ENCODE results near the gene PIK3C2G. TPM values are rescaled to one million over a fixed set of nuclear protein-coding genes. Genes with fewer than 3 reads are reported as not detected.

The PIK3C2G gene
- total RNA-seq, 1 experiment from 2014 or later: not detected

- H3K27me3 ChIP-seq (ENCODE audit: insufficient read depth, low read length): no peaks in the 10 kb centered on the region
- no peak overlapping the region for H3K9ac ChIP-seq (ENCODE audit: low read length)
- no peak overlapping the region for H3K27ac ChIP-seq (ENCODE audit: low read depth, low read length)
- H3K9me3 ChIP-seq (ENCODE audit: control insufficient read depth in 1 of 2, insufficient read depth in 1 of 2, low read depth in 1 of 2, low read length in 2 of 2): no peaks in the 10 kb centered on the region
- H3K9me2 ChIP-seq (ENCODE audit: insufficient read depth): no peaks in the 10 kb centered on the region
- ATAC-seq (no peak), DNase-seq (ENCODE audit: low read depth, low spot score) (no peak)
- H3K4me1 ChIP-seq (ENCODE audit: control insufficient read depth in 1 of 2, insufficient read depth in 2 of 2, low read length in 2 of 2): no peaks in the 10 kb centered on the region
- no peak overlapping the region for H3K4me3 ChIP-seq (replicated peaks in 1 of 2; ENCODE audit: low read depth in 1 of 2, low read length in 2 of 2)
- no peaks in the 10 kb centered on the region for H3K36me3 ChIP-seq (ENCODE audit: control insufficient read depth in 1 of 2, insufficient read depth in 2 of 2, low read length in 2 of 2)
- H3K79me2 ChIP-seq (ENCODE audit: insufficient read depth, low read length): no peaks in the 10 kb centered on the region
- intact Hi-C loops (cut with micrococcal nuclease): no loop called here
- TF ChIP-seq ZFX (IDR thresholded peaks at IDR 0.05) (no peak), TCF7L2 (IDR thresholded peaks at IDR 0.05; ENCODE audit: borderline replicate concordance, extremely low read depth, insufficient read depth, insufficient read length) (no peak), SRF (IDR thresholded peaks at IDR 0.05; ENCODE audit: low read depth) (no peak)
- no peak overlapping the region for H2AFZ ChIP-seq (ENCODE audit: low read depth, low read length, poor library complexity, severe bottlenecking)
- no peak overlapping the region for H3K4me2 ChIP-seq (ENCODE audit: low read length)
- ChIA-PET CTCF (no interaction called here), POLR2A (no interaction called here), RAD21 (ENCODE audit: low non-redundant PET in 1 of 2, low total read pairs in 2 of 2, uncharacterized antibody in 2 of 2, unreplicated experiment in 2 of 2) (interaction anchor here in 1 of 2 experiments (0.7 kb wide), 1 partner anchor 373 kb away, joined by 3 read pairs; no protein-coding TSS in a partner anchor)
- BruUV-seq (replicated peaks): no TSS peak
- no peaks in the 10 kb centered on the region for H4K20me1 ChIP-seq (ENCODE audit: insufficient read depth)
Observed at GRCh38 chr12:18467620-18468245, 206.4 kb downstream of the PIK3C2G start.

- H3K4me3 ChIP-seq (replicated peaks in 1 of 2; ENCODE audit: low read depth in 1 of 2, low read length in 2 of 2): no peak overlapping the region
- CTCF ChIA-PET: no interaction called here
- H3K4me2 ChIP-seq (ENCODE audit: low read length): no peak overlapping the region
- H3K9me2 ChIP-seq (ENCODE audit: insufficient read depth): no peaks in the 10 kb centered on the region
- POLR2A ChIA-PET: no interaction called here
- no peaks in the 10 kb centered on the region for H3K36me3 ChIP-seq (ENCODE audit: control insufficient read depth in 1 of 2, insufficient read depth in 2 of 2, low read length in 2 of 2)
- H3K9me3 ChIP-seq (ENCODE audit: control insufficient read depth in 1 of 2, insufficient read depth in 1 of 2, low read depth in 1 of 2, low read length in 2 of 2): no peaks in the 10 kb centered on the region
- no peaks in the 10 kb centered on the region for H4K20me1 ChIP-seq (ENCODE audit: insufficient read depth)
- H3K9ac ChIP-seq (ENCODE audit: low read length): no peak overlapping the region
- intact Hi-C loops (cut with micrococcal nuclease): no loop called here
- H3K79me2 ChIP-seq (ENCODE audit: insufficient read depth, low read length): no peaks in the 10 kb centered on the region
- no TSS peak for BruUV-seq (replicated peaks)
- H2AFZ ChIP-seq (ENCODE audit: low read depth, low read length, poor library complexity, severe bottlenecking): no peak overlapping the region
- no peaks in the 10 kb centered on the region for H3K4me1 ChIP-seq (ENCODE audit: control insufficient read depth in 1 of 2, insufficient read depth in 2 of 2, low read length in 2 of 2)
- H3K27ac ChIP-seq (ENCODE audit: low read depth, low read length): no peak overlapping the region
- H3K27me3 ChIP-seq (ENCODE audit: insufficient read depth, low read length): no peaks in the 10 kb centered on the region
- DNase-seq (ENCODE audit: low read depth, low spot score) (no peak), ATAC-seq (no peak)
- RAD21 ChIA-PET (ENCODE audit: low non-redundant PET in 1 of 2, low total read pairs in 2 of 2, uncharacterized antibody in 2 of 2, unreplicated experiment in 2 of 2): interaction anchor here in 1 of 2 experiments (0.7 kb wide), 1 partner anchor 372 kb away, joined by 3 read pairs; no protein-coding TSS in a partner anchor
- no peak for TF ChIP-seq REST (IDR thresholded peaks at IDR 0.05; ENCODE audit: low read depth)
- no peak for TF ChIP-seq ELF1 (IDR thresholded peaks at IDR 0.05; ENCODE audit: borderline replicate concordance, low read depth)
- TF ChIP-seq RAD21 (IDR thresholded peaks at IDR 0.05; ENCODE audit: low read depth): no peak
- TF ChIP-seq ATF3 (IDR thresholded peaks at IDR 0.05): no peak
- TF ChIP-seq ZFX (IDR thresholded peaks at IDR 0.05): no peak
- TF ChIP-seq ZBTB33 (IDR thresholded peaks at IDR 0.05; ENCODE audit: extremely low read depth, insufficient replicate concordance, low read length): no peak
- TF ChIP-seq YY1 (IDR thresholded peaks at IDR 0.05; ENCODE audit: extremely low read depth, insufficient replicate concordance, low read depth, low read length): no peak
- TF ChIP-seq POLR2A (IDR thresholded peaks at IDR 0.05; ENCODE audit: borderline replicate concordance, extremely low read depth, insufficient read depth, insufficient read length): no peak
- TF ChIP-seq TCF7L2 (IDR thresholded peaks at IDR 0.05; ENCODE audit: borderline replicate concordance, extremely low read depth, insufficient read depth, insufficient read length): no peak
- no peak for TF ChIP-seq SIN3A (IDR thresholded peaks at IDR 0.05; ENCODE audit: low read depth)
- TF ChIP-seq EGR1 (IDR thresholded peaks at IDR 0.05; ENCODE audit: low read depth): no peak
Observed at GRCh38 chr12:18468246-18469075, 207.1 kb downstream of the PIK3C2G start.

Measured in HCT116 (cell line).